Stimulated activated CD8-positive, alpha-beta memory T cell treated with anti-CD3 and anti-CD28 coated beads, Interleukin-15, amount 100 ng/mL, for 48 hours (primary cell): Measurements from ENCODE around the gene PSPN.

Experiments used
- DNase-seq, 2 donors: peaks; one replicate each; pipeline ENCODE4 v3.0.0-alpha.2; 2020; ENCODE audit warnings: low read depth in 2 of 2

PSPN gene

DNA sequence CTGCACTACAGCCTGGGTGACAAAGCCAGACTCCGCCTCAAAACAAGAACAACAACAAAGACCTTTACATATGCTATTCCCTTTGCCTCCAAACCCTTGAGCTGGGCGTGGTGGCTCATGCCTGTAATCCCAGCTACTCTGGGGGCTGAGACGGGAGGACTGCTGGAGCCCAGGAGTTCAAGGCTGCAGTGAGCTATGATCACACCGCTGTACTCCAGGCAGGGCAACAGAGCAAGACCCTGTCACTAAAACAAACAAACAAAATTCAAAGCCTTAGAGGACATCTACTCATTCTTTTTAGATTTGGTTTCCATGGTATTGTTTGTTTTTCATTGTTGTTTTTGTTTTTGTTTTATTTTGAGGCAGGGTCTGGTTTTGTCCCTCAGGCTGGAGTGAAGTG, 50.1 kb downstream of the PSPN start:
- DNase-seq, result no peak
